Measurements from ENCODE around the gene TBC1D16. TPM values are rescaled to one million over a fixed set of nuclear protein-coding genes. Genes with fewer than 3 reads are reported as not detected.
A peak's percentile ranks its signal among the peaks of the same experiment; 100 is the strongest.
"Not testable (repeated sequence)": the region's sequence is repeated elsewhere in the genome, so short reads cannot be mapped to it uniquely, and the experiment has no call there.

Gene TBC1D16
- total and polyA plus RNA-seq, 11 donors = 5.3 to 22.1 (median 17.4) TPM

GRCh38 chr17:79965806-79966205 is 69.9 kb downstream of the TBC1D16 start:
- Histone ChIP-seq H3K27ac (no peak overlapping the region), H3K9me3 (peaks cover 0 to 12% (median 0%) of the 10 kb centered on the region in 12 donors), H3K27me3 (no peaks in the 10 kb centered on the region), H3K36me3 (no peaks in the 10 kb centered on the region), H3K4me1 (peaks cover 0 to 4% (median 0%) of the 10 kb centered on the region in 12 donors), H3K4me3 (no peak overlapping the region)
- DNase-seq (no peak), ATAC-seq (peak in 1 of 4 donors; percentile 31)
- WGBS, 4 donors = 74 to 88% (median 81%) methylated on average over 6 of the region's 6 CpGs
- intact Hi-C loops (cut with DNase I) = no loop called here
- TF ChIP-seq CTCF (IDR thresholded peaks at IDR 0.05) (no peak), POLR2A (IDR thresholded peaks at IDR 0.05) (no peak)

- H3K27ac ChIP-seq; H3K4me1 ChIP-seq; DNase-seq; H3K4me3 ChIP-seq; ATAC-seq; H3K27me3 ChIP-seq; intact Hi-C loops (cut with DNase I); H3K36me3 ChIP-seq: not testable (repeated sequence)
- 95 to 99% (median 97%) methylated on average over 6 of the region's 6 CpGs for WGBS, 4 donors
- peaks cover 0 to 13% (median 0%) of the 10 kb centered on the region in 12 donors for H3K9me3 ChIP-seq
These were observed 73.2 kb downstream of the TBC1D16 start for GRCh38 chr17:79962467-79962866.

- DNase-seq; H3K27ac ChIP-seq; H3K4me1 ChIP-seq; ATAC-seq; H3K36me3 ChIP-seq; intact Hi-C loops (cut with DNase I); H3K27me3 ChIP-seq; H3K4me3 ChIP-seq: not testable (repeated sequence)
- WGBS, 4 donors = 97 to 99% (median 98%) methylated on average over 9 of the region's 9 CpGs
- peaks cover 0 to 13% (median 0%) of the 10 kb centered on the region in 12 donors for H3K9me3 ChIP-seq
These were observed 74.1 kb downstream of the TBC1D16 start for GRCh38 chr17:79961567-79961966.

GRCh38 chr17:79960788-79961522 is 74.7 kb downstream of the TBC1D16 start:
- TF ChIP-seq POLR2A (IDR thresholded peaks at IDR 0.05) (no peak), CTCF (IDR thresholded peaks at IDR 0.05) (no peak)
- no peak overlapping the region for H3K27ac ChIP-seq
- WGBS, 4 donors = 59 to 73% (median 66%) methylated on average over 9 of the region's 9 CpGs
- H3K4me3 ChIP-seq = no peak overlapping the region
- DNase-seq (no peak), ATAC-seq (peak in 1 of 4 donors; percentile 62)
- no peaks in the 10 kb centered on the region for H3K36me3 ChIP-seq
- intact Hi-C loops (cut with DNase I) = no loop called here
- H3K27me3 ChIP-seq = no peaks in the 10 kb centered on the region
- H3K9me3 ChIP-seq = peaks cover 0 to 13% (median 0%) of the 10 kb centered on the region in 12 donors
- peaks cover 0 to 6% (median 0%) of the 10 kb centered on the region in 12 donors for H3K4me1 ChIP-seq

GRCh38 chr17:79959042-79959441 is 76.6 kb downstream of the TBC1D16 start:
- Histone ChIP-seq H3K4me1 (peaks cover 0 to 6% (median 0%) of the 10 kb centered on the region in 12 donors), H3K4me3 (no peak overlapping the region), H3K36me3 (no peaks in the 10 kb centered on the region), H3K27me3 (no peaks in the 10 kb centered on the region), H3K9me3 (peaks cover 0 to 13% (median 0%) of the 10 kb centered on the region in 12 donors), H3K27ac (no peak overlapping the region)
- 92 to 98% (median 97%) methylated on average over 4 of the region's 4 CpGs for WGBS, 4 donors
- no peak for DNase-seq
- intact Hi-C loops (cut with DNase I) = no loop called here
- ATAC-seq = no peak
- TF ChIP-seq CTCF (IDR thresholded peaks at IDR 0.05) (no peak), POLR2A (IDR thresholded peaks at IDR 0.05) (no peak)
